ENCODE results near the gene FAM53C. TPM values are rescaled to one million over a fixed set of nuclear protein-coding genes. Genes with fewer than 3 reads are reported as not detected.

Gene FAM53C
- total and polyA plus RNA-seq, 2 donors (not counting 3 experiments of a cell fraction or from before 2014, with no cell fraction given), result 37.4 to 37.9 TPM

GRCh38 chr5:138339091-138339456, 1.0 kb downstream of the FAM53C start:
- Histone ChIP-seq H3K27ac (ENCODE audit: insufficient read depth, low read depth, low read length) (peak overlapping the region; percentile 0), H3K4me3 (replicated peaks in 1 of 3; ENCODE audit: insufficient read depth in 1 of 3, low read depth in 1 of 3, low read length in 3 of 3) (peak overlapping the region; percentile 26 to 84 (median 62)), H3K9me1 (replicated peaks; ENCODE audit: control insufficient read depth, extremely low read depth, insufficient read depth, low read length) (no peaks in the 10 kb centered on the region), H3K4me1 (ENCODE audit: control insufficient read depth, extremely low read depth, insufficient read depth, low read length) (peaks cover 13% of the 10 kb centered on the region), H3K79me2 (ENCODE audit: control insufficient read depth, insufficient read depth, low read length) (peaks cover 34% of the 10 kb centered on the region), H3K27me3 (ENCODE audit: control insufficient read depth in 2 of 2, insufficient read depth in 2 of 2, low read length in 2 of 2) (no peaks in the 10 kb centered on the region), H4K20me1 (replicated peaks; ENCODE audit: control insufficient read depth, extremely low read depth, insufficient read depth, low read length) (no peaks in the 10 kb centered on the region), H3K36me3 (ENCODE audit: control insufficient read depth in 2 of 2, extremely low read depth in 1 of 2, insufficient read depth in 2 of 2, low read length in 2 of 2) (peaks cover 5 to 6% of the 10 kb centered on the region in 2 experiments), H3K9ac (replicated peaks; ENCODE audit: extremely low read depth, insufficient read depth, low read length) (peak overlapping the region; percentile 81), H3K9me3 (replicated peaks; ENCODE audit: control insufficient read depth, insufficient read depth, low read length) (no peaks in the 10 kb centered on the region), H3K4me2 (ENCODE audit: insufficient read depth, low read length) (peak overlapping the region; percentile 59), H2AFZ (ENCODE audit: low read depth, low read length) (no peak overlapping the region)
- DNase-seq (ENCODE audit: low read depth, low spot score) (peak; percentile 54), FAIRE-seq (peak; percentile 89)
- intact Hi-C loops (cut with micrococcal nuclease), result loop anchor here (5.0 kb wide), 1 partner anchor 117 kb away; no protein-coding TSS in a partner anchor
- CTCF ChIA-PET, result interaction anchor here (1.9 to 4.1 kb wide), 2 partner anchors 14 to 115 kb away, joined by 6 to 64 read pairs; partner anchors contain the start of gene KDM3B
- POLR2A ChIA-PET, result interaction anchor here (0.8 to 4.3 kb wide), 3 partner anchors 14 to 267 kb away, joined by 8 to 58 read pairs (median 8); partner anchors contain the start of gene KDM3B
- dilution Hi-C loops (cut with MboI; ENCODE audit: extremely low pct_ligation_motif_present, low sequenced_read_pairs), result no loop called here
- BruUV-seq (replicated peaks), result TSS peak; percentile 37
- TF ChIP-seq MAX (IDR thresholded peaks at IDR 0.05; ENCODE audit: insufficient read depth, insufficient read length) (no peak), POLR2A (IDR thresholded peaks at IDR 0.05; ENCODE audit: low read depth, low read length) (no peak), FOS (IDR thresholded peaks at IDR 0.05; ENCODE audit: borderline replicate concordance, insufficient read depth, low read length) (no peak), GATA2 (IDR thresholded peaks at IDR 0.05; ENCODE audit: insufficient read depth, insufficient read length, low read depth, low read length) (no peak), EZH2 (IDR thresholded peaks at IDR 0.05; ENCODE audit: borderline replicate concordance, low read depth, low read length, severe bottlenecking) (no peak), MYC (IDR thresholded peaks at IDR 0.05; ENCODE audit: low read depth, low read length) (no peak), POLR2AphosphoS5 (IDR thresholded peaks at IDR 0.05; ENCODE audit: insufficient read depth, low read depth, low read length) (no peak), JUN (IDR thresholded peaks at IDR 0.05; ENCODE audit: borderline replicate concordance, insufficient read depth, insufficient read length, low read depth) (no peak), CTCF (IDR thresholded peaks at IDR 0.05; ENCODE audit: extremely low read depth in 1 of 2, insufficient read depth in 1 of 2, low read depth in 1 of 2, low read length in 2 of 2) (no peak)
